CD14-positive monocyte (primary cell): Measurements from ENCODE around the gene DHTKD1. TPM values are rescaled to one million over a fixed set of nuclear protein-coding genes. Genes with fewer than 3 reads are reported as not detected.

ENCODE experiments used
- DNase-seq, 3 donors: peaks; one replicate each; pipeline ENCODE4 v3.0.0-alpha.2; 2011 to 2022
- H2AFZ ChIP-seq: 2 replicates; pipeline ENCODE4 v1.6.0; 2012; ENCODE audit warnings: mild to moderate bottlenecking, low read depth, low read length, inconsistent platforms; ENCODE audit not compliant: insufficient read depth, poor library complexity, severe bottlenecking
- H3K27ac ChIP-seq, 2 donors: 1 replicate in 1 of 2; 2 replicates in 1 of 2; pipeline ENCODE4 v1.5.1; 2012 to 2013; ENCODE audit warnings: low read length in 2 of 2, control low read depth in 1 of 2, inconsistent platforms in 1 of 2, low read depth in 1 of 2, mild to moderate bottlenecking in 1 of 2
- H3K27me3 ChIP-seq, 2 donors: one replicate each; pipeline versions ENCODE4 v1.6.0 to v1.6.1; 2011 to 2013; ENCODE audit warnings: low read length in 2 of 2; ENCODE audit not compliant: control insufficient read depth in 2 of 2, insufficient read depth in 2 of 2
- H3K36me3 ChIP-seq, 2 donors: replicated peaks in 1 of 2; 1 replicate in 1 of 2; 2 replicates in 1 of 2; pipeline versions ENCODE4 v1.5.1 to v1.6.1; 2012 to 2013; ENCODE audit warnings: low read length in 2 of 2, control low read depth in 1 of 2, inconsistent platforms in 1 of 2, mild to moderate bottlenecking in 1 of 2; ENCODE audit not compliant: insufficient read depth in 2 of 2, control insufficient read depth in 1 of 2
- H3K4me1 ChIP-seq, 2 donors: 1 replicate in 1 of 2; 2 replicates in 1 of 2; pipeline versions ENCODE4 v1.5.1 to v1.6.1; 2012 to 2013; ENCODE audit warnings: low read length in 2 of 2, control low read depth in 1 of 2, inconsistent platforms in 1 of 2, mild to moderate bottlenecking in 1 of 2, moderate library complexity in 1 of 2; ENCODE audit not compliant: insufficient read depth in 2 of 2, control insufficient read depth in 1 of 2
- H3K4me2 ChIP-seq: replicated peaks from 2 replicates; pipeline ENCODE3; 2012; ENCODE audit warnings: low read length, moderate library complexity, mild to moderate bottlenecking; ENCODE audit not compliant: poor library complexity, severe bottlenecking; ENCODE audit errors: extremely low read depth
- H3K4me3 ChIP-seq, 3 experiments: fragments of 200-600 bp in 1 of 3; sonication (generic) in 1 of 3; replicated peaks in 1 of 3; 1 replicate in 2 of 3; 2 replicates in 1 of 3; pipeline ENCODE4 v1.5.1; 2011 to 2013; ENCODE audit warnings: low read length in 3 of 3, mild to moderate bottlenecking in 3 of 3, control low read depth in 2 of 3, low read depth in 2 of 3, inconsistent platforms in 1 of 3, moderate library complexity in 1 of 3
- H3K79me2 ChIP-seq: 2 replicates; pipeline ENCODE4 v1.6.0; 2012; ENCODE audit warnings: mild to moderate bottlenecking, control low read depth, inconsistent platforms, low read length, moderate library complexity; ENCODE audit not compliant: insufficient read depth
- H3K9ac ChIP-seq: 2 replicates; pipeline ENCODE4 v1.6.0; 2017; ENCODE audit warnings: low read length, mild to moderate bottlenecking; ENCODE audit not compliant: insufficient read depth, poor library complexity, severe bottlenecking
- H3K9me3 ChIP-seq, 2 donors: replicated peaks in 1 of 2; 1 replicate in 1 of 2; 2 replicates in 1 of 2; pipeline versions ENCODE4 v1.5.1 to v1.6.1; 2012 to 2013; ENCODE audit warnings: low read length in 2 of 2, control low read depth in 1 of 2; ENCODE audit not compliant: control insufficient read depth in 1 of 2, insufficient read depth in 1 of 2
- H4K20me1 ChIP-seq: 2 replicates; pipeline ENCODE4 v1.6.0; 2012; ENCODE audit warnings: mild to moderate bottlenecking, low read length, control low read depth, moderate library complexity; ENCODE audit not compliant: insufficient read depth
- H3K27ac Mint-ChIP-seq, 7 donors: one replicate each; pipeline ENCODE4 v1.8.0; 2020; ENCODE audit warnings: mild to moderate bottlenecking in 7 of 7, mixed read lengths in 7 of 7, moderate library complexity in 6 of 7, inconsistent platforms in 2 of 7
- H3K27me3 Mint-ChIP-seq, 3 donors: one replicate each; pipeline ENCODE4 v1.8.0; 2021 to 2022; ENCODE audit warnings: low read depth in 3 of 3, mild to moderate bottlenecking in 3 of 3, mixed read lengths in 3 of 3, moderate library complexity in 3 of 3, inconsistent platforms in 1 of 3
- H3K36me3 Mint-ChIP-seq, 2 donors: one replicate each; pipeline ENCODE4 v1.8.0; 2020; ENCODE audit warnings: mixed read lengths in 2 of 2, inconsistent platforms in 1 of 2, mild to moderate bottlenecking in 1 of 2
- H3K4me1 Mint-ChIP-seq: one replicate; pipeline ENCODE4 v1.8.0; 2020; ENCODE audit warnings: mild to moderate bottlenecking, mixed read lengths
- H3K4me3 Mint-ChIP-seq, 2 donors: one replicate each; pipeline ENCODE4 v1.8.0; 2020; ENCODE audit warnings: mild to moderate bottlenecking in 2 of 2, mixed read lengths in 2 of 2, moderate library complexity in 1 of 2
- H3K9me3 Mint-ChIP-seq, 7 donors: one replicate each; pipeline ENCODE4 v1.8.0; 2020 to 2022; ENCODE audit warnings: mixed read lengths in 7 of 7, mild to moderate bottlenecking in 6 of 7, moderate library complexity in 6 of 7, inconsistent platforms in 2 of 7
- CTCF ChIP-seq: fragments of 200-600 bp; IDR thresholded peaks from one replicate; pipeline ENCODE4 v1.8.0; 2022; ENCODE audit warnings: antibody characterized with exemption, mild to moderate bottlenecking
- WGBS: methylation state at CpG from one replicate; pipeline ENCODE4 v1.1.5; 2013; ENCODE audit warnings: missing lambda C conversion rate; ENCODE audit not compliant: insufficient coverage; 5-methylcytosine and 5-hydroxymethylcytosine counted together
- intact Hi-C, 2 donors: fragments of 100-400 bp; cut with micrococcal nuclease; formaldehyde crosslinking; loops; one replicate each; pipeline versions ENCODE4 v1.15.0 to v1.15.1; 2023
- polyA plus RNA-seq, 3 donors: library from polyadenylated mRNA; depleted of rRNA in 1 of 3; unstranded in 2 of 3; stranded (reverse) in 1 of 3; fragments of 300-500 nt in 2 of 3; fragments of >200 nt in 1 of 3; fragmentation: Illumina TruSeq in 2 of 3; gene quantifications; 1 replicate in 2 of 3; 2 replicates in 1 of 3; pipeline ENCODE4 v1.2.3, GENCODE V29; 2012 to 2021

The DHTKD1 gene
- polyA plus RNA-seq, 3 donors, result 7.0 to 12.1 (median 11.2) TPM

- Mint-ChIP-seq H3K4me1 (peaks cover 21% of the 10 kb centered on the region), H3K9me3 (no peaks in the 10 kb centered on the region), H3K27me3 (peaks cover 0 to 2% (median 0%) of the 10 kb centered on the region in 3 donors), H3K4me3 (no peak overlapping the region), H3K27ac (peak overlapping the region in 1 of 7 donors; percentile 55), H3K36me3 (peaks cover 8 to 18% of the 10 kb centered on the region in 2 donors)
- WGBS, result 88% methylated on average over 1 of the region's 4 CpGs
- Histone ChIP-seq H4K20me1 (peaks cover 5% of the 10 kb centered on the region), H3K4me2 (no peak overlapping the region), H3K27me3 (no peaks in the 10 kb centered on the region), H3K4me1 (peaks cover 11 to 17% of the 10 kb centered on the region in 2 donors), H2AFZ (no peak overlapping the region), H3K4me3 (no peak overlapping the region), H3K36me3 (no peaks in the 10 kb centered on the region), H3K79me2 (peaks cover 42% of the 10 kb centered on the region), H3K27ac (no peak overlapping the region), H3K9me3 (no peaks in the 10 kb centered on the region), H3K9ac (no peak overlapping the region)
- no peak for TF ChIP-seq CTCF
- no peak for DNase-seq
- intact Hi-C loops, result no loop called here
Observed at GRCh38 chr10:12073526-12073925, 4.8 kb downstream of the DHTKD1 start.

GRCh38 chr10:12077580-12078180 is 8.9 kb downstream of the DHTKD1 start:
- Histone ChIP-seq H3K9me3 (no peaks in the 10 kb centered on the region), H3K27me3 (no peaks in the 10 kb centered on the region), H3K9ac (no peak overlapping the region), H4K20me1 (no peaks in the 10 kb centered on the region), H3K79me2 (peaks cover 8% of the 10 kb centered on the region), H3K27ac (no peak overlapping the region), H3K4me2 (no peak overlapping the region), H3K4me3 (no peak overlapping the region), H3K4me1 (peaks cover 0 to 4% of the 10 kb centered on the region in 2 donors), H2AFZ (no peak overlapping the region), H3K36me3 (peaks cover 0 to 4% of the 10 kb centered on the region in 2 donors)
- peak in 1 of 3 donors; percentile 15 for DNase-seq
- TF ChIP-seq CTCF, result no peak
- 52% methylated on average over 8 of the region's 9 CpGs for WGBS
- peaks cover 7% of the 10 kb centered on the region for H3K4me1 Mint-ChIP-seq
- peaks cover 22 to 43% of the 10 kb centered on the region in 2 donors for H3K36me3 Mint-ChIP-seq
- intact Hi-C loops, result no loop called here
- H3K4me3 Mint-ChIP-seq, result peak overlapping the region in 1 of 2 donors; percentile 22
- H3K27ac Mint-ChIP-seq, result peak overlapping the region in 3 of 7 donors; percentile 15 to 54 (median 20)
- no peaks in the 10 kb centered on the region for H3K27me3 Mint-ChIP-seq
- peaks cover 0 to 3% (median 0%) of the 10 kb centered on the region in 7 donors for H3K9me3 Mint-ChIP-seq
